ENCODE measurements around the gene SDK1.

DNA sequence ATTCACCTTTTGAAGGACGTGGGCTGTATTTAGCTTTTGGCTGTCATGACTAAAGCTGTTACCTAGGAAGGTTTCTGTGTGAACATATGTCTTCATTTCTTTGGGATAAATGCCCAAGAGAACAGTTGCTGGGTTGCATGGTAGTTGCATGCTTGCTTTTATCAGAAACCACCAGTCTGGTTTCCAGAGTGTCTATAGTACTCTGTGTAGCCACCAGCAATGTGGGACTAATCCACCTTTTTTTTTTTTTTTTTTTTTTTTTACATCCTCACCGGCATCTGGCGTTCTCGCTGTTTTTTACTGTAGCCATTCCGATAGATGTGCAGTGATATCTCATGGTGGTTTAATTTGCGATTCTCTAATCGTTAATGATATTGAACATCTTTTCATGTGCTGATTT is 297.8 kb downstream of the SDK1 start:
- TF ChIP-seq CTCF (conservative IDR thresholded peaks at IDR 0.05; ENCODE audit: low read depth in 2 of 2) (no peak), POLR2AphosphoS5 (IDR thresholded peaks at IDR 0.05; ENCODE audit: low read depth) (no peak)

Measured in GM23338 (cell line).